OCI-M1 (cell line): ENCODE data around the gene TAS2R43.
"Not testable (repeated sequence)": the region's sequence is repeated elsewhere in the genome, so short reads cannot be mapped to it uniquely, and the experiment has no call there.

Source experiments
- DNase-seq: peaks from one replicate; lab custom pipeline; 2025; lab: John Stamatoyannopoulos, UW

Gene TAS2R43, protein sequence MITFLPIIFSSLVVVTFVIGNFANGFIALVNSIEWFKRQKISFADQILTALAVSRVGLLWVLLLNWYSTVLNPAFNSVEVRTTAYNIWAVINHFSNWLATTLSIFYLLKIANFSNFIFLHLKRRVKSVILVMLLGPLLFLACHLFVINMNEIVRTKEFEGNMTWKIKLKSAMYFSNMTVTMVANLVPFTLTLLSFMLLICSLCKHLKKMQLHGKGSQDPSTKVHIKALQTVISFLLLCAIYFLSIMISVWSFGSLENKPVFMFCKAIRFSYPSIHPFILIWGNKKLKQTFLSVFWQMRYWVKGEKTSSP

DNA sequence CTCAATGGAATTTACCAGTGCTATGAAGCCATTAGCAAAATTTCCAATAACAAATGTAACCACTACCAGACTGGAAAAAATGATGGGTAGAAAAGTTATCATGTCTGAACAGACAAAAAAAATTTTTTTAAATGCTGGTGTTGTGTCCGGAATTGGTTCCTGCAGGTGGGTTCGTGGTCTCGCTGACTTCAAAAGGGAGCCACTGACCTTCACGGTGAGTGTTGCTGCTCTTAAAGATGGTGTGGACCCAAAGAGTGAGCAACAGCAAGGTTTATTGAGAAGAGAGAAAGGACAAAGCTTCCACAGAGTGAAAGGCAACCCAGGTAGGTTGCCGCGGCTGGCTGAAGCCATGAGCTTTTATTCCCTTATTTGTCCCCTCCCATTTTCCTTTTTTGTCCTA lies at the start of gene TAS2R43:
Gene TAS2R43 (minus strand): TSS at position 186 of the 400 bp plus-strand sequence. CDS start 84 bp downstream, at position 102.
- no peak for DNase-seq

DNA sequence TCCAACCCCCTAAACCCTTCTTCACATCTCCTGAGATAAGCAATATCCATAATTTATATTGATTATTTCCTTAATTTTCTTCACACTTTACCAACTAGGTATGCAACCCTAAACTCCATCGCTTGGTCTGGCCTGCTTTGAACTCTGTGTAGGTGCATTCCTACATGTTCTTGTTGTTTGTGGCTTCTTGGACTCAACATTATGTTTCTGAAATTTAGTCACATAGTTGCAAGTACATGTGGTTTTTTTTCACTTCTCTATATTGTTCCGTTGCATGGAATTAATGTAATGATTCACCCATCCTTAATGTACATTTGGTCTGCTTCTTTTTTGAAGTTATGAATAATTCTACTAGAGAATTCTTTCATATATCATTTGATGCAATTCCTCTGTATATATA lies 44.0 kb upstream of the TAS2R43 start:
- no peak for DNase-seq

DNA sequence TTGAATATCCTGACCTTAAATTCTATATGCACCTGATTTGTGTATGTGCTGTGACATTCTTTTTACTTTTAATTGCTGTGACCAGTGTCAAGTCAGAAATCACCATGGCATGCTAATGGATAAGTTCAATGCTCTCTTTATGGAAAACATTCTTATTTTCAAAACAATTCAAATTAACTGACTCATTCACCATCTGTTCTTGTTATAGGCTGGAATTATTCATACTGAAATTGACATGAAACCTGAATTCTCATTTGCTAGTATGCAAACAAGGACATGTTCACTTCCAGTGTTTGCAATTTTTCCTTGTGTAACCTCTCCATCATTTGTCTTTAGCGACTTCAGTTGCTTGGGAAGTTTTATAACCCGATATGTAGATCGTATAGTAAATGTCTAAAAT lies 42.2 kb upstream of the TAS2R43 start, which contains the start of gene TAS2R30:
Gene TAS2R30 (minus strand): TSS at position 340 of the 400 bp plus-strand sequence. CDS start 400 bp downstream, outside the sequence.
- no peak for DNase-seq

DNA sequence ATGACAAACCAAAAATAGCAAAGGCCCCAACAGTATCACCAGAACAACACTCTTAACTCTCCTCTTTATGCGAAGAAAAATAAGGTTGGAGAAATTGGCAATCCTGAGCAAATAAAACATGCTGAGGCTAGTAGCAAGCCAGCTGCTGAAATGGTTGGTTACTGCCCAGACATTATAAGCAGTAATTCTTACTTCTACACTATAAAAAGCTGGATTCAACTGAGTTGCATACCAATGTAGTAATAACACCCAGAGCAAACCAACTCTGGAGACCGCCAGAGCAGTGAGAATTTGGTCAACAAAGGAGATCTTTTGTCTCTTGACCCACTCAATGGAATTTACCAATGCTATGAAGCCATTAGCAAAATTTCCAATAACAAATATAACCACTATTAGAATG lies 41.7 kb upstream of the TAS2R43 start:
- no peak for DNase-seq

DNA sequence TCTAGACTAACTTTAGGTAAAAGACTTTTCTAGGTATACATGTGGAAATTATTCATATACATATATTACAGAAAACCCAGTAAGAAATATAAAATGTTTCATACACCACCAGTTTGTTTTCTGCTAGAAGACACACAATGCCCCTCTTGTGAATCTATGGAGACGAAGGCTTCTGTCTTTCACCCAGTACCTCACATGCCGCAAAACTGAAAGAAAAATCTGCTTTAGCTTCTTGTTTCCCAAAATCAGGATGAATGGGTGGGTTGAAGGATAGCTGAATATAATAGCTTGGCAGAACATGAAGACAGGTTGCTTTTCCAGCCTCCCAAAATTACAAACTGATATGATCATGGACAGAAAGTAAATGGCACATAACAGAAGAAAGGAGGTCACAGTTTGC lies 41.0 kb upstream of the TAS2R43 start:
- no peak for DNase-seq

DNA sequence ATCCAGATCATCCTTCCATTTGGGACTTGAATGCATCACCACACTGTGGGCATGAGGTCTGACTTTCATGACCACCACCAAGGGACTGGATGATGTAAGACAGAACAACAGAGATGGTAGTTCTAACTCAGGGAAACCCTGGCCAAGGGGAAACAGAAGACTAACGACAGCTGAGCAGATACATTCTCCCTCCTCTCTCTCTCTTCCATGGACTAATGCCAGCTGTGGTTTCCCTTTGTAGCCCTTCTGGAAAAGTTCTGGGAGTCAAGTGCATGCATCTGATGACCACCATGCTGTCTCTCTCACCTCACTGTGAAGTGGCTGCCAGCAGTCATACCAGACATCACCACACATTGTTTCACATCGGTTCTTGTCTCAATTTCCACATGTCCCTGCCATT lies 38.9 kb upstream of the TAS2R43 start:
- no peak for DNase-seq

DNA sequence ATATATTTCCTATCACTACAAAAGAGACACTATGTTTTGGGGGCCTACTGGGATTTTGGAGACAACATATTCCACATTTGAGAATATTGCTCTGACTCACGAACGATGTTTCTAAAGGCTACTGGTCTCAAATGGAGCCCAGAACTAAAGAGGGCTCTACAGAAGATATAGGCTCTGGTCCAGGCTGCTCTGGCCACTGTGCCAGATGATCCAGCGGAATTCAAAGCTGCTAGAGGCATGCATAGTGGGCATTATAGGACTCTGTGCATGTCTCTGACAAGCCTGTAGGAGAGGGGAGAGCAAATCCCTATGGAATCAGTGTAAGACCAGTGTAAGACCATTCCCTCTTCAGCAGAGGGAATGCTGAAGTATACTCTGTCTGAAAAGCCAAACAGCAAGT lies 38.3 kb upstream of the TAS2R43 start:
- no peak for DNase-seq

DNA sequence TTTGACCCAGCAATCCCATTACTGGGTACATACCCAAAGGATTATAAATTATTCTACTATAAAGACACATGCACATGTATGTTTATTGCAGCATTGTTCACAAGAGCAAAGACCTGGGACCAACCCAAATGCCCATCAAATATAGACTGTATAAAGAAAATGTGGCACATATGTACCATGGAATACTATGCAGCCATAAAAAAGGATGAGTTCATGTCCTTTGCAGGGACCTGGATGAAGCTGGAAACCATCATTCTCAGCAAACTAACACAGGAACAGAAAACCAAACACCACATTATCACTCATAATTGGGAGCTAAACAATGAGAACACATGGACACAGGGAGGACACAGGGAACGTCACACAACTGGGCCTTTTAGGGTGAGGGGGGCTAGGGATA lies 22.0 kb upstream of the TAS2R43 start:
- DNase-seq = not testable (repeated sequence)

DNA sequence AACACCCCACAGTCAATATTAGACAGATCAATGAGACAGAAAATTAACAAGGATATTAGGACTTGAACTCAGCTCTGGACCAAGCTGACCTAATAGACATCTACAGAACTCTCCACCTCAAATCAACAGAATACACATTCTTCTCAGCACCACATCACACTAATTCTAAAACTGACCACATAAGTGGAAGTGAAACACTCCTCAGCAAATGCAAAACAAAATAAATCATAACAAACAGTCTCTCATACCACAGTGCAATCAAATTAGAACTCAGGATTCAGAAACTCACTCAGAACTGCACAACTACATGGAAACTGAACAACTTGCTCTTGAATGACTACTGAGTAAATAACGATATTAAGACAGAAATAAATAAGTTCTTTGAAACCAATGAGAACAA lies 19.1 kb upstream of the TAS2R43 start:
- not testable (repeated sequence) for DNase-seq

DNA sequence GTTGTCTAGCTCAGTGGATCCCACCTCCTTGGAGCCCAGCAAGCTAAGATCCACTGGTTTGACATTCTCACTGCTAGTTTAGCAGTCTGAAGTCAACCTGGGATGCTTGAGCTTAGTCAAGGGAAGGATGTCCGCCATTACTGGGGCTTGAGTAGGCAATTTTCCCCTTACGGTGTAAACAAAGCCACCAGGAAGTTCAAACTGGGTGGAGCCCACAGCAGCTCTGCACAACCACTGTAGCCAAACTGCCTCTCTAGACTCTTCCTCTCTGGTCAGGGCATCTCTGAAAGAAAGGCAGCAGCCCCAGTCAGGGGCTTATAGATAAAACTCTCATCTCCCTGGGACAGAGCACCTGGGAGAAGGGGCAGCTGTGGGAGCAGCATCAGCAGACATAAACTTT lies 16.7 kb upstream of the TAS2R43 start:
- no peak for DNase-seq

DNA sequence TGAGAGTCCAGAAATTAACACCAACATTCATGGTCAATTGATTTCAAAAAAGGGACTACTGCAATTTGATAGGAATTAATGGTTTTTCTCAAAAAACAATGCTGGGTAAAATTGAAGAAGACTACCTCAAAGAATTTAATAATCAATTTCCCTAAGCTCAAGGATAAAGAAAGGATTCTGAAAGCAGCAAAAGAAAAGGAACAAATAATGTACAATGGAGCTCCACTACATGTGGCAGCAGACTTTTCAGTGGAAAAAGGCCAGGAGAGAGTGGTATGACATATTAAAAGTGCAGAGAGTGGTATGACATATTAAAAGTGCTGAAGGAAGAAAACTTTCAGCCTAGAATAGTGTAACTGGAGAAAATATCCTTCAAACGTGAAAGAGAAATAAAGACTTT lies 15.6 kb upstream of the TAS2R43 start:
- no peak for DNase-seq

DNA sequence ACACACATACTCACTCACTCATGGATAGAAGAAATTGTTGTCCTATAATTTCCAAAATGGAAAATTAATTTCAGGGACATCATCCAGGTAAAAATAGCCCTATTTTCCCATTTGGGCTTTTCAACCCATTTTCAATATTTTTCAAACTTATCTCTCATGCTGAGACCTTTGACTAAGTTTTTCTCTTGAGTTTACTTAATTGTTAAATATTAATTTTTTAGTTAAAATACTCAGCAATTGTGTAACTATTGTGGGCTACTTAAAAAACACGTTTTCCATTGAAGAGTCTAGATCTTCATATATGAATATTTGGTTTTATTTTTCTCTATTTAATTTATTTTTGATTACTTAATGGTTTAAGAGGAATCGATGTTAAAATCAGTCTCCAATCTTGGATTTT lies 14.2 kb upstream of the TAS2R43 start:
- DNase-seq = no peak

DNA sequence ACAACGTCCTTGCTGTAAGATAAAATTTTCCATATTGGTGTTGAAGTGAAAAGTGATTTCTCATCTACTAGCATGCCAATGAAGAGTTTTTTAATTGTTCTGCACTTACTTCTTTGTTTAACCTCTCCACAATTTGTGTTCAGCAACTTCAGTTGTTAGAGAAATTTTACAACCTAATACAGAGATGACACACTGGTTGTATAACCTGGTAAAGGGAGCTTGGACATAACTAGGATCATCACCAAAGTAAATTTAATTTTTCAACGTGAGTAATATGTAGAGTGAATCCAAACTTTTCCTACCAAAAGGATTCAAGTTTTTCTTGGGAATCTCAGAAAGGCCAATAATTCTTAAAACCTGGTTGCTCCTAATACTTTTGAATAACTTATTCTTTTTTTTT lies 13.4 kb upstream of the TAS2R43 start:
- no peak for DNase-seq

DNA sequence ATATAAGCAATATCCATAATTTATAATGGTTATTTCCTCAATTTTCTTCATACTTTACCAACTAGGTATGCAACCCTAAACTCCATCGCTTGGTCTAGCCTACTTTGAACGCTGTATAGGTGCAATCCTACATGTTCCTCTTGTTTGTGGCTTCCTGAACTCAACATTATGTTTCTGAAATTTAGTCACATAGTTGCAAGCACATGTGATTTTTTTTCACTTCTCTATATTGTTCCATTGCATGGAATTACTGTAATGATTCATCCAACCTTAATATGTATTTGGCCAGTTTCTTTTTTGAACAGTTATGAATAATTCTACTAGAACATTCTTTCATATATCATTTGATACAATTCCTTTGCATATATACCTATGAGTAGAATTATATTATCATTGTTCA lies 2.8 kb upstream of the TAS2R43 start:
- not testable (repeated sequence) for DNase-seq

DNA sequence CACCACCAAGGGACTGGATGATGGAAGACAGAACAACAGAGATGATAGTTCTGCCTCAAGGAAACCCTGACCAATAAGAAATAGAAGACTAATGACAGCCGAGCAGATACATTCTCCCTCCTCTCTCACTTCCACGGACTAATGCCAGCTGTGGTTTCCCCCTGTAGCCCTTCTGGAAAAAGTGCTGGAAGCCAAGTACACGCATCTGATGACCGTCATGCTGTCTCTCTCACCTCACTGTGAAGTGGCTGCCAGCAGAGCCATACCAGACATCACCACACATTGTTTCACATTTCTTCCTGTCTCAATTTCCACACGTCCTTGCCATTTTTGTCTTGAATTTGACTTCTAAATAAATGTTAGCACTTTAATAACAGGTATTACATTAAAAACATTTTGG lies 2.9 kb downstream of the TAS2R43 start:
- DNase-seq = no peak

DNA sequence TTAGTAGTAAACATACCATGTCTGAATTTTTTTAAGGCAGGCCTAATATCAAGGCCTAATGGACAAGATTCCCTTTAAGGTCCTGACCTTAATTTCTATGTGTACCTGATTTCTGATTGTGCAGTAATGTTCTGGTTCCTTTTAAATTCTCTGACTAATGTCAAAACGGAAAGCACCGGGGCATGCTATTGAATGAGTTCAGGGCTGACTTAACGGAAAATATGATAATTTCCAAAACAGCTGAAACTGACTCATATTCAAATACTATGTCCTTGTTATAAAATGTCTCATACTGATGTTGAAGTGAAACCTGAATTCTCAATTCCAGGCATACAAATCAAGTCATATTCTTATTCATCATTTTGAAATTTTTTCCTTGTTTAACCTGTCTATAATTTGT lies 6.7 kb downstream of the TAS2R43 start:
- no peak for DNase-seq

DNA sequence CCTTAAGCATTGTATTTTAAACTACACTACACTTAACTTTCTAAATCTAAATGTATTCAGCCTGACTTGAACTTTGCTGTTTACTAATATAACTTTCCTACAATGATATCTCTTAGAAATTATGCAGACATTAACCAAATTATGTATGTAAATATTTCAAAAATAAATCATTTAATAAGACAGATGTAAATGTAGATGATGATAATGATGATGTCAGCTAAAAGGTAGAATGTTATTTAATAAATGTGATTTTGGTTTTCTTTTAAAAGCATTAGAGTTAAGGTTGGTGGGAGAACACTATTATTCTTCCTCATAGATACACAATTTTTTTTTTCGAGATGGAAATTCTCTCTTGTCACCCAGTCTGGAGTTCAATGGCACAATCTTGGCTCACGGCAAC lies 10.1 kb downstream of the TAS2R43 start:
- no peak for DNase-seq

DNA sequence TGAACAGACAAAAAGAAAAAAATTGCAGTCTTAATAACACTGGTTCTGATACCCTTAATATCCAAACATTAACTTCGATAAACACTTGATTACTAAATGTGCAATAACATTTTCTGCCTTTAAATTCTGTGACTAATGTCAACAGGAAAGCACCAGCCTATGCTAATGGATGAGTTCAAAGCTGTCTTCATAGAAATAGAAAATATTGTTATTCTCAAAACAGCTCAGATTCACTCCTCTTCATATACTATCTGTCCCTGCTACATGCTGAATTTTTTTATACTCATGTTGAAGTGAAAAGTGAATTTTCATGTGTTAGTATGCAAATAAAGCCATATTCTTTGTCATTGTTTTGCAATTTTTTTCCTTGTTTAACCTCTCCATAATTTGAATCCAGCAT lies 13.9 kb downstream of the TAS2R43 start:
- no peak for DNase-seq

DNA sequence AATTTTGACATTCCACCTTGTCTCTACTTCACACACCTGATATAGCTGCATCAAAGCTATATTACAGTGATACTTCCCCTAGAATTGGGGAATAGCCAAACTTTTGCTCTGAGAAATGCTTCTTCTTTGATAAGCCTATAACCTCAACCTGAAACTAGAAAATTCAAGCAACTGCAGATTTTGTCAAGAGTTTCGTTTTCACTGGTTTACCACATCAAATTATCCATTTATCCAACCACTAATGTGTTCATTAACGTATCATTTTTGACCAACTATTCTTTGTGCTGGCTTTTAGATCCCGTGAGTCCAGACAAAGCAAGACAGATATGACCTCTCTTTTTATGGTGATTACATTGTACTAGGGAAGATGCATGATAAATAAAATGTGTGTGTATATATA lies 16.5 kb downstream of the TAS2R43 start:
- DNase-seq = no peak

DNA sequence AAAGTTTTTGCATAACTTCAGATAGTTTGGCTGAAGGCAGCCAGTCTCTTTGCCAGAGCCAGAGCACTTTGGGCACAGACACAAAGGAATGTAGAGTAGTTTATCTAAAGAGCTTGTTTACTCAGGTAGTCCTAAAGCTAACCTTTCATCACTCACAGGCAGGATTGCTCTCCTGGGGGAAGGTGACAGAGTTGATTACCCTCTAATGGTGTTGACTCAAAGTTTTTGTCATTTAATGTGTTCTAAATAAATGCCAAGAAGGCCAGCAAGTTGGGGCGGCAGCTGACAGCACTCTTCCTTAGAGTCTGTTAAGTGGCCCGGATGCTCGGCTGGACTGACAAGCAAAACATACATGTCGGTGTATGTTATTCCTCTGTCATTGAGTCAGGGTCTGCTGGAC lies 20.7 kb downstream of the TAS2R43 start:
- no peak for DNase-seq

DNA sequence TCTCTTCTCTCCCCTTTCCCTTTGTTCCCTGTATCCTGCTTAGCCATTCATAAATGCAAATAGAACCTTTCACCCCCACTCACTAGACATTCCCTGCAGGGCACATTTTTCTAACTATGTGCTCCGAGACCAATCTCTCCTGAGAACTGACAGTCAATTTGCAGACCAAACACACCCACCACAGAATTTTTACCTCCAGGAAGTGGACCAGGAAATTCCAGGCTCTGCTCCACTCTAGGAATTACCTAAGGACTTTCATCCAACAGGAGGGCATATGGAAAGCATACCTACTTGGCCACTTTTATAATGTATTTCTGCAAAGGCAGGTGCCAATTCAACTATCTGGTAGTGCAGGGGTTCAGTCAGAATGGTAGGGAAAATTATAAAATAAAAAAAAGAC lies 21.1 kb downstream of the TAS2R43 start:
- DNase-seq = no peak

DNA sequence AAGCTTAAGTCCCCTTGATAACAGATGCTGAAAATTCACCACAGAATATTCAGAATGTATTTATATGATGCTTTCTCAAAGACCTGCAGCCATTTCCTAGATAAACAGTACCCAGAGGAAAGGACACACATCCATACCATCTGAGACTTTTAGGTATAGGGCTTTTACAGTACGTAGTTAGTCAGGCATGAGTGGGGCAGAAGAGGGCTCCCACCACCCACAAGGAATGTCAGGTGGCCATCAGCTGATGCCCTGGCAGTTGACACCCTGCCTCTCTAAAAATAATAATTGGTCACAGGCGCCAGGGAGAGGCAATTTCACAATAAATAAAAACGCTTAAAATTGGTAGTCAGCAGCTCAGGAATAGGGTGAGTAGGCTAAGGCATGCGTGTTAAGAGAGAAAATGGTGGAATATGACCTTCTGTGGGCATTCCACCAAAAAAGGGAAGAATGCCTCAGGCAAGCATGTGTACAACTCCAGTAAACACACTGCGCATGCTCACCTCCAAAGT lies 22.2 kb downstream of the TAS2R43 start:
- DNase-seq = no peak

DNA sequence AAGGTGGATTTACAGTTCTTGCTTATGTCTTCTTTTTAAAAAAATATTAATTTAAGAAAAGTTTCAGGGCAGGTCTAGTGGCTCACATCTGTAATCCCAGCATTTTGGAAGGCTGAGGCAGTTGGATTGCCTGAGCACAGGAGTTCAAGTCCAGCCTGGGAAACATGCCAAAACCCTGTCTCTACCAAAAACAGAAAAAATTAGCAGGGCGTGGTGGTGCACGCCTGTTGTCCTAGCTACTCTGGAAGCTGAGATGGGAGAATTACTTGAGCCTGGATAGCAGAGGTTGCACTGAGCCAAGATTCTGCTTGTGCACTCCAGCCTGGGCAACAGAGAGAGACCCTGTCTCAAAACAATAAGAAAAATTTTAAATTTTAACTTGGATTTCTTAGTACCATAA lies 24.6 kb downstream of the TAS2R43 start:
- DNase-seq = no peak

DNA sequence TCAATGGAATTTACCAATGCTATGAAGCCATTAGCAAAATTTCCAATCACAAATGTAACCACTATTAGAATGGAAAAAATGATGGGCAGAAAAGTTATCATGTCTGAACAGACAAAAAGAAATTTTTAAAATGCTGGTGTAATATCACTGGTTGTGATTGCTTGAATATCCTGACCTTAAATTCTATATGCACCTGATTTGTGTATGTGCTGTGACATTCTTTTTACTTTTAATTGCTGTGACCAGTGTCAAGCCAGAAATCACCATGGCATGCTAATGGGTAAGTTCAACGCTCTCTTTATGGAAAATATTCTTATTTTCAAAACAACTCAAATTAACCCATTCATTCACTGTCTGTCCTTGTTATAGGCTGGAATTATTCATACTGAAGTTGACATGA lies 29.9 kb downstream of the TAS2R43 start, which contains the start of gene TAS2R46:
Gene TAS2R46 (minus strand): TSS at position 101 of the 400 bp plus-strand sequence. CDS start 0 bp downstream, at position 101.
- DNase-seq = not testable (repeated sequence)
